Measurements from ENCODE around the gene MTHFD2L. TPM values are rescaled to one million over a fixed set of nuclear protein-coding genes. Genes with fewer than 3 reads are reported as not detected.

The MTHFD2L gene
- total and polyA plus RNA-seq, 9 of the 15 experiments (the other 6 are each of a cell fraction or from before 2014, with no cell fraction given) = 10.0 to 39.0 (median 26.0) TPM

GRCh38 chr4:74217365-74217764, 59.4 kb downstream of the MTHFD2L start (continued):
- TF ChIP-seq ZNF740 (CRISPR knock-in tag; IDR thresholded peaks at IDR 0.05) (no peak), ZNF740 (tag; IDR thresholded peaks at IDR 0.05) (no peak), RBM25 (IDR thresholded peaks at IDR 0.05; ENCODE audit: low read depth, low read length, severe bottlenecking) (no peak), PHTF2 (CRISPR knock-in tag; IDR thresholded peaks at IDR 0.05) (no peak), MTA3 (IDR thresholded peaks at IDR 0.05; ENCODE audit: borderline replicate concordance) (no peak), PTRF (tag; IDR thresholded peaks at IDR 0.05) (no peak), DEAF1 (CRISPR knock-in tag; IDR thresholded peaks at IDR 0.05) (no peak), WHSC1 (IDR thresholded peaks at IDR 0.05; ENCODE audit: low read length) (no peak), SRSF9 (IDR thresholded peaks at IDR 0.05; ENCODE audit: borderline replicate concordance, low read depth, low read length) (no peak), HNRNPLL (IDR thresholded peaks at IDR 0.05; ENCODE audit: low read depth, low read length, poor library complexity, severe bottlenecking) (no peak), ARID2 (IDR thresholded peaks at IDR 0.05) (no peak), SMARCA4 (IDR thresholded peaks at IDR 0.05) (no peak; the same call in 1 of the 2 replicates), ZBTB5 (IDR thresholded peaks at IDR 0.05) (no peak), RERE (CRISPR knock-in tag; IDR thresholded peaks at IDR 0.05; ENCODE audit: borderline replicate concordance) (no peak), CBX3 (IDR thresholded peaks at IDR 0.05; ENCODE audit: borderline replicate concordance in 1 of 2, low read length in 2 of 2) (no peak), ZSCAN29 (IDR thresholded peaks at IDR 0.05) (no peak), MYBL2 (IDR thresholded peaks at IDR 0.05; ENCODE audit: low read depth) (no peak), MYBL2 (CRISPR knock-in tag; IDR thresholded peaks at IDR 0.05; ENCODE audit: borderline replicate concordance) (no peak), TEAD2 (tag; IDR thresholded peaks at IDR 0.05) (no peak), ZKSCAN1 (IDR thresholded peaks at IDR 0.05; ENCODE audit: low read depth, low read length) (no peak), ZNF133 (CRISPR knock-in tag; IDR thresholded peaks at IDR 0.05) (no peak)

Data from K562 (cell line).